ENCODE data around the gene EMC6.

DNA sequence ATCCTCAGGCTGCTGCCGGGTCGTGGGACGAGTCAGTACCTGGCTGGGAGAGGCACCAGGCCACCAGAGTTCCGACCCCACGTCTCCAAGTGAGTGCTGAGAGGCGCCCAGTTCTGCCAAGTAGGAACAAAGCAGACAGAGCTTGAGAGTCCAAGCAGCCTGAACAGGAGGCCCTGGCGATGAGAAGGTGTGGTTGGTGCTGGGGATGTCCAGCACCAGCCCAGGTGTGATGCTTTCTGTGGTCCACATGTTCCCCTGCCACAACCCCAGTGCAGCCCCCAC lies 11.1 kb upstream of the EMC6 start:
- TF ChIP-seq, protein P1, sequence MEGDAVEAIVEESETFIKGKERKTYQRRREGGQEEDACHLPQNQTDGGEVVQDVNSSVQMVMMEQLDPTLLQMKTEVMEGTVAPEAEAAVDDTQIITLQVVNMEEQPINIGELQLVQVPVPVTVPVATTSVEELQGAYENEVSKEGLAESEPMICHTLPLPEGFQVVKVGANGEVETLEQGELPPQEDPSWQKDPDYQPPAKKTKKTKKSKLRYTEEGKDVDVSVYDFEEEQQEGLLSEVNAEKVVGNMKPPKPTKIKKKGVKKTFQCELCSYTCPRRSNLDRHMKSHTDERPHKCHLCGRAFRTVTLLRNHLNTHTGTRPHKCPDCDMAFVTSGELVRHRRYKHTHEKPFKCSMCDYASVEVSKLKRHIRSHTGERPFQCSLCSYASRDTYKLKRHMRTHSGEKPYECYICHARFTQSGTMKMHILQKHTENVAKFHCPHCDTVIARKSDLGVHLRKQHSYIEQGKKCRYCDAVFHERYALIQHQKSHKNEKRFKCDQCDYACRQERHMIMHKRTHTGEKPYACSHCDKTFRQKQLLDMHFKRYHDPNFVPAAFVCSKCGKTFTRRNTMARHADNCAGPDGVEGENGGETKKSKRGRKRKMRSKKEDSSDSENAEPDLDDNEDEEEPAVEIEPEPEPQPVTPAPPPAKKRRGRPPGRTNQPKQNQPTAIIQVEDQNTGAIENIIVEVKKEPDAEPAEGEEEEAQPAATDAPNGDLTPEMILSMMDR (IDR thresholded peaks at IDR 0.05) = no peak
- TF ChIP-seq POLR2A (IDR thresholded peaks at IDR 0.05) = no peak
